ENCODE data around the gene RAB20.
"Not testable (repeated sequence)": the region's sequence is repeated elsewhere in the genome, so short reads cannot be mapped to it uniquely, and the experiment has no call there.

The RAB20 gene

DNA sequence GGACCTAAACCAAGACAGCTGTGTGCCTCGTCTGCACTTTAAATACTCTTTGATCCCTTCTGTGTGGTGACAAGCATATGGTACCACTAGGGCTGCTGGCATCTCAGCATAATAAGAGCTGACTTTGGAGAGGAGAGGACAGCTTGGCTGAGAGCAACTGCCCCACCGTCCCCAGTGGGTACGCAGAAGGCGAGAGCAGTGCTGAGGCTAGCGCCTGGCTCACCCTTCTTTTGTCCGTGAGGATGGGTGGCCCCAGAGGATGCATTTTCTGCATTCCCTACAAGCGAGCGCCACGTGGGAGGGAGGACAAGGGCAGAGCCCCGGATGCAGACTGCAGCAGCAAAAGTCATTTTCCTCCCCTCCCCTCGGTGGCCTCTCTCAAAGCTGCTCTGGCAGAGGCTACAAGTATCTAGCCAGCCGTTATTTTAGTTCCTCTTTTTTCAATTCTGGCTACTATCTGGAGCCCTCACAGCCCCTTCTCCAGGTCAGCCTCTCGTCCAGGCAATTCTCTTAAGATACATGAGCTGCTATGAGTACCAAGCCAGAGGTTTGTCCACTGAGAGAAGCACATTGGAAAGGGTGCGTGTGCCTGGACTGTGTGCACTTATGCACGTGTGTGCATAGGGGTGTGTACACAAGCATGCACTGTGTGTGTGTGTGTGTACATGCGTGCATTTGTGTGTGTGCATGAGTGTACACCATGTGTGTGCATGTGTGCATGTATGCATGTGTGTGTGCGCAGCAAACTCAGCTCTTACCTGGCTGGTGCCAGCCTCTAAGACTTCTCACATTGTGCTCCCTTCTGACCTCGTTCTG, 51.3 kb downstream of the RAB20 start:
- no peak for DNase-seq (ENCODE audit: low read depth)

DNA sequence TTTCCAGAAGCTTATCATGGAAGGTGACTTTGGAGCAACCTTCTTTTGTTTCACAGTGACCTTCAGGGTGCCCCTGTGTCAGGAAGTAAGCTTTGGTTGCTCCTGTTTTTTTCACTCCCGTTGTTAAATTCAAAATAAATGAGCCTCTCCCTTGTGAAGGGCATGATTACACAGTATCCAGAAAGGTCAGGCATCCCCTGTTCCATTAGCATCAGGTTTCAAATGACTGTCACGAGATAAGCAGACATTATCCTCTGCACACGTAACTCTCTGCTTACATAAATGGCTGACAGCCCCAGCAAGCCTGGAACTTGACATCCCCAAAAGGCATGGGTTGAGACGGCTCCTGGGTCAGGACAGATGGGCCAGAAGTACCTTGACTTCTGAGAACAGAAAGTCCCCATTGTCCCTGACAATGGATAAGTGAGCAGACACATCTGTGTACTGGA, 52.0 kb downstream of the RAB20 start:
- no peak for DNase-seq (ENCODE audit: low read depth)

DNA sequence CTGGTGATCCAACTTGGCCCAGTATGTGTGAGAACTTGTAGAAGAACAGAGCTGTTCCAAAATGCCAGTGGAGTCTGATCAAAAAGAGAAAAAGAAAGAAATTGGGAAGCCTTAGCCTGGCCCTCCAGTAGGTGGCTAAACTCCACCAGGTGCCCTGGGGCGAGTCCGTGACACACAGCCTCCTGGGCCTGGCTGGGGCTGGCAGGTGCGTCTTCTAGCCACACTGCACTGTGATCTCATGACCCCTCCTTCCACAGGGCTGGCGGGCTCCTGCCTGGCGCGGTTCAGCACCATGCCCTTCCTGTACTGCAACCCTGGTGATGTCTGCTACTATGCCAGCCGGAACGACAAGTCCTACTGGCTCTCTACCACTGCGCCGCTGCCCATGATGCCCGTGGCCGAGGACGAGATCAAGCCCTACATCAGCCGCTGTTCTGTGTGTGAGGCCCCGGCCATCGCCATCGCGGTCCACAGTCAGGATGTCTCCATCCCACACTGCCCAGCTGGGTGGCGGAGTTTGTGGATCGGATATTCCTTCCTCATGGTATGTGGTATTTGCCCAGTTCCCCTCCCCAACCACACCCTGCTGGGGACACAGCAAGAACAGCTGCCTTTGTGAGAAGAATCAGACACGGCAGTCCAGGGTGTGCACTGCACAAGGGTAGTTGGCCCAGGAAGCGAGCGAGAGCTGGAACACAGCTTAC, 53.7 kb downstream of the RAB20 start:
- no peak for DNase-seq (ENCODE audit: low read depth)

DNA sequence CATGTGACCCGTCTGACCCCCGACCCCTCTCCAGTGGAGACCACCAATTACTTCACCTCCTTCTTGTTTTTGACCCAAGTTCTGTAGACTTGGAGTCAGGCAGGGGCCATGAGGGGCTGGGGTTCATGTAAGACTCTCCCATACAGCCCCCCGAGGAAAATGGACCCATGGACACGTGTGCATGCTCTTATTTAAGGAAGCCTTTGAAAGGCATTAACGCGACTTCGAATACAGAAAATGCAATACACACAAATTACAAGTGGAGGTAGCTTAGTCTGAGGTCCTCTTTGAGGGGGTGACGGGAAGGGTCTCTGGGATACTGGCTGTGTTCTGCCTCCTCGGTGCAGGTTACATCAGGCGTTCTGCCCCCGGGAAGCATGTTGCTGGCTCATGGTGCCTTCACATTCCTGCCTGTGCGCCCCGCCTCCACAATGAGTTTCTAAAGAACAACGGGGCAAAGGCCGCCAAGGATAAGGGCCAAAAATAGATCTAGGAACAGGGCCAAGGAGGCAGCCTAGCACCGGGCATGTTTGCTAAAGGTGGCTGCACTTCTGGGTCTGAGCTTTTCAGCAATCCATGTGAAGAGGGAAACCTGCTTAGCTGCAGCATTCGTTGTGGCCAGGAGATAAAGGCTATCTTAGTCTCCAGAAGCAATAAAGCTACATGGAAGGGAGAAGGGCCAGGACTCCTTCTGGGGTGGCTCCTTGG, 54.5 kb downstream of the RAB20 start:
- peak; percentile 27 for DNase-seq (ENCODE audit: low read depth)

DNA sequence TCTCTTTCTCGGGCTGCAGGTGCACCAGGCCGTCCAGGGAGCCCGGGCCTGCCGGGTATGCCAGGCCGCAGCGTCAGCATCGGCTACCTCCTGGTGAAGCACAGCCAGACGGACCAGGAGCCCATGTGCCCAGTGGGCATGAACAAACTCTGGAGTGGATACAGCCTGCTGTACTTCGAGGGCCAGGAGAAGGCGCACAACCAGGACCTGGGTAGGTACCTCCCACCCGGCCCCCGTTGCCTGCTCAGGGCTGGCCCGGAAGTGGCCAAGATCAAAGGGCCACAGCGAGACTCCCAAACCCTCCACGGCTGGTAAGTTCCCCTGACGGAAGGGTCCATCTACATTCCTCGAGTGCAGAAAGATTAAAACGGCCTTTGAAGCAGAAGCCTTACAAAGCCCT, 55.1 kb downstream of the RAB20 start:
- DNase-seq (ENCODE audit: low read depth): no peak

DNA sequence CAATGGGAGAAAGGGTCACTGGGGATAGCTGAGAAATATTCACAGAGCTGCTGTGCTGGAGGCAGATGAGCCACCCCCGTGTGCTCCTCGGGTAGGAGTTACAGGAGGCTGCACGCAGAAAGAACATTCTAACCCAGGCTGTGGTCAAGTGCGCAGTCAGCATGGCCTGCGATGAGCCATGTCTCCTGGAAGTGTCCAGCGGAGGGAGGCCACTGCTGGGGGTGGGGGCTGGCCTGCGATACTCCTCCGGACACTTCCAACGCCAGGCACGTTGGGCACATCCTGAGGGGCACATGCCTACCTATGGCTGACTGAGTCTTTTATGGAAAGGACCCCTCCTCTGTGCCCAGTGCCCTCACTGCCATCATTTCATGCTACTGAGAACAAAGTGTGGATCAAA, 55.9 kb downstream of the RAB20 start:
- no peak for DNase-seq (ENCODE audit: low read depth)

DNA sequence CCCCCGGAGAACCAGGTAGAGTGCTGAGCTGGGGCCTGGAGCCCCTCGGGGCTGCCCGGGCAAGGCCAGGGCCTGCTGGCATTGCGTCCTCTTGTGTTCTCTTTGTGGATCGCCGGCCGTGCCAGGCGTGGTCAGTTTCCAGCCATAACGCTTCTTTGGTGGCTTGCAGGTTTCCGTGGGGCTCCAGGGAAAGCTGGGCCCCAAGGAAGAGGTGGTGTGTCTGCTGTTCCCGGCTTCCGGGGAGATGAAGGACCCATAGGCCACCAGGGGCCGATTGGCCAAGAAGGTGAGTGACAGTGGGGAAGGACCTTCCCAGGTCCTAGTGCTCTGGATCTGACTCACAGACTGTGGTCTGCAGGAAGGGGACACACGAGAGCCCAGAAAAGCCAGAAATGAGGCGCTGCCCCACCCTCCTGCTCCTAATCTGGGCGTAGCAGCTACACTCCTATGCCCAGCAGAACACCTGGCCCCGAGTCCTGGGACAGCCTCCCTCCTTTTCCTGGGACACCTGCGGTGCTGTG, 57.5 kb downstream of the RAB20 start:
- no peak for DNase-seq (ENCODE audit: low read depth)

DNA sequence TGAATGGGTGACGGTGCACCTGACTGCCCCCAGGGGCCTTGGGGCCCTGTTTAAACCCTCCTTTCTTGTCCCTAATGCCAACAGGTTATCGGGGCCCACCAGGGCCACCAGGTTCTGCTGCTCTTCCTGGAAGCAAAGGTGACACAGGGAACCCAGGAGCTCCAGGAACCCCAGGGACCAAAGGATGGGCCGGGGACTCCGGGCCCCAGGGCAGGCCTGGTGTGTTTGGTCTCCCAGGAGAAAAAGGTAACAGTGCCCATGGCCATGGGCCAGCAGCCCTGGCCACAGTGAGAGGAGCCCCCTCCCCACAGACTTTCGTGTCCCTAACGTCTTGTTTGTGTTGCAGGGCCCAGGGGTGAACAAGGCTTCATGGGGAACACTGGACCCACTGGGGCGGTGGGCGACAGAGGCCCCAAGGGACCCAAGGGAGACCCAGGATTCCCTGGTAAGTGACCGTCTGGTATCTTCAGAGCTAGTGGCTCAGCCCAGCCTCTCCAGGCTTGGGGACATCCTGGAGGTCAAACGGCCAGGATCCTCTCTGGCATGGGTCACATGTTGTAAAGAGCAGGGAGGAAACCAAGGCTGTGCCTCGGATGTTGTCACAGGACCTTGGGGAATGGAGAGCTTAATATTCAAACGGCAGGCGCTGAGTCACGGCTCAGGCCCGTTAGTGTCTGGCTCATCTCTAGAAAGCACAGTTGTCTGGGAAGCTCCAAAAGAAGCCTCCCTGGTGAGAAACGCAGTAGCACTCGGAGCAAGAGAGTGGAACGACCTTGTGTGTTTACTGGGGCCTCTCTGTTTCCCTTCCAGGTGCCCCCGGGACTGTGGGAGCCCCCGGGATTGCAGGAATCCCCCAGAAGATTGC, 58.3 kb downstream of the RAB20 start:
- DNase-seq (ENCODE audit: low read depth): no peak

DNA sequence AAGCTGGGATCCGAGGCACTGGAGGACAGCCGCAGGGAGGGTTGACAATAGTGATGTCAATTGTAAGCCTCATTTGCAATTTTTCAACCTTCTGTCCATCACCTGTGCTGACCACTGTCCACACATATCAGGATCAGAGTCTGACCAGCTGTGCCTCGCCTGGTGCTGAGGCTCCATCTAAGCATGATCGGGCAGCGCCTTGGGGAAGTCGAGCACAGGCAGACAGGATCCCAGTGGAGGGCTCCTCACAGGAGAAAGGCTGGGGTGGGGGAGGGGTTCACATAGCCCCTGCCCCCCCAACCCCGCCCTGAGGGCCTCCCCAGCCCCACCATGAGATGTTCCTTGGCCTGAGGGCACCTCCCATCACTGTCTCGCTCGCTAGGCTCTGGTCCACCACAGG, 60.3 kb downstream of the RAB20 start:
- no peak for DNase-seq (ENCODE audit: low read depth)

DNA sequence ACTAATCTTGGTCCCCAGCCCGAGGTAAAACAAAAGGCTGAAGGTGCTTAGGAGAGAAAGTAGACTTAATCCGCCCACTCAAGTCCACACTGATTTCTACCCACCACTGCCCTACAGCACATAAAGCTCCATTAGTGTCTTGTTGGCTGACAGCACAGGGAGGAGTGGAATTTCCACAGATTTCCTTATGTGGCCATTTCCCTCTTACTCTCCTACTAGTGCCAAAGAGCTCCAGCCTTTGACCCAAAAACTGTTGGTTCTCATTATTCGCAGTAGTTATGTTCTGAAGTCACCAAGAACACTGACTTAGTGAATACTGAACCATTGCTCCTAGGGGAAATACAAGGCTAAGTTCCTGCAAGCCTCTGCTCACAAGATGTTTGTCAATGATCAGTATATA, 61.2 kb downstream of the RAB20 start:
- DNase-seq (ENCODE audit: low read depth): peak; percentile 29

DNA sequence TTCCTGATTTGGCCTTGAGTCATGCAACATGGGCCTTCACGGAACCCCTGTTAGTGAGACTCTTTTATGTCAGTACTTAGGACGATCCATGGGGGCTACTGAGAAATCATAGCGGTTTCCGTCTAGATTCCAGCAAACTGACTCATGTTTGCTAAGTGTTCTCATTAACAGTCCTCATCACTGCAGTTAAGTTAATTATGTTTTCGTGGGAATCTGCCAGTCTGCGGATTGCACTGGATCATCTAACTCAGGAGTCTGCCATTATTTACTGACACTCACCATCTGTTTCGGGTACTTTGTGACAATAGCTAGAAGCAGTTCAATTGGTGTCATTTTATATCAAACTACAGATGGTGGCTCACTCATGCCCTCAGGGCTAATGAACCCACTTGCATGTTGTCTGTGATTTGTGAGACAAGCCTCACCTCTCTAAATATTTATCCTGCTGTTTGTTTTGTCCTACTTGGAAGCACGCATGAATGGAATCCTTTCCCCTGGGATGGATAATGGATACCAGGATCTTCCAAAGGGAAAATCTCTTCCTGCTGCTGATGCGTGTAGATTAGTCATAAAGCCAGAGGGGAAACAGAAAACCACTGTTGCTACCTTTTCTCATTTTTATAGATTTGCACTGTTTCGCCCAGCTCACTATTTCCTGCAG, 61.8 kb downstream of the RAB20 start:
- peak; percentile 76 for DNase-seq (ENCODE audit: low read depth)

DNA sequence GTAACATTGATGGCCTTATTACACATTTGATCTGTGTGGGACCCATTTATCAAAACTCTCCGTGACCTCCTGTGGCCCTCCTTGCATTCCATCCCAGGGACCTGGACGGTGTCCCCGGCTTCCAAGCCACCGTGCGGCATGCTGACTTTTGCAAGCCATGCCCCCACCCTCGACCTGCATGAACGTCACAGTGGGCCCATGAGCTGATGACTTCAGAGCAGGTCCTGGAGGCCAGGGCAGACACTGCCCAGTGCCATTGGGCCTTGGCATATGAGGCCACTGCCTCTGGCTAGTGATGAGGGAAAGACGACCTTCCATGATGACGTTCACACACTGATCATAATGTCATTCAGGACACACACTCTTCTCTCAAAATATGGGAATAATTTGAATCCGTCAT, 62.8 kb downstream of the RAB20 start:
- no peak for DNase-seq (ENCODE audit: low read depth)

DNA sequence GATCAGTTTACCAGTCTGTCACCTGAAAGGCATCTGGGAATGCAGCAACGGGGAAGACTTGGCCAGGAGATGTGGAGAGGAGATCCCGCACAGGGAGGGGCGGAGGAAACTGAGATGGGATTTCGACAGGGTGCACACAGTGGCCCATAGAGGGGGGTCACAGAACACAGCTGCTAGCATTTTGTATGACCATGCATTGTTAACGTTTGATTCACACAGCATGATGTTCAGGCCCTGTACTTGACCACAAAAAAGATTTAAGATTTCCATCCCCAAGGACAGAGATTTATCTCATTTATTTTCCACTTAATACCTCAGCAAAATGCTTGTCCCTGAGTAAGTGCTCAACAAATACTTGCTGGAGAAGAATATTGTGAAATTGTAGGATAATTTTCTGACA, 63.2 kb downstream of the RAB20 start:
- no peak for DNase-seq (ENCODE audit: low read depth)

DNA sequence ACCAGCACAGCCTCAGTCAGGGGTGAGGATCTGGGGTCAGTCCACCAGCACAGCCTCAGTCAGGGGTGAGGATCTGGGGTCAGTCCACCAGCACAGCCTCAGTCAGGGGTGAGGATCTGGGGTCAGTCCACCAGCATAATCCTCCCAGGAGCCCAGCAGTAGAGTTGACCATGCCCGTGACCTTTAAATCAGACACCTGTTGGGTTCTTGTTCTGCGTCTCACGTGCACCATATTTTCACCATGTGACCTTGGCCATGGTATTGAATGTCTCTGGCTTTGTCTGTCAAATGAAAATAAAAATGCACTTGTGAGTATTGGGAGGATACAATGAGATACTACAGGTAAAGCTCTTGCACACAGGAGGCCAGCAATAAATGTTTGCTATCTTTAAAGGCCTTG, 63.6 kb downstream of the RAB20 start:
- DNase-seq (ENCODE audit: low read depth): not testable (repeated sequence)

DNA sequence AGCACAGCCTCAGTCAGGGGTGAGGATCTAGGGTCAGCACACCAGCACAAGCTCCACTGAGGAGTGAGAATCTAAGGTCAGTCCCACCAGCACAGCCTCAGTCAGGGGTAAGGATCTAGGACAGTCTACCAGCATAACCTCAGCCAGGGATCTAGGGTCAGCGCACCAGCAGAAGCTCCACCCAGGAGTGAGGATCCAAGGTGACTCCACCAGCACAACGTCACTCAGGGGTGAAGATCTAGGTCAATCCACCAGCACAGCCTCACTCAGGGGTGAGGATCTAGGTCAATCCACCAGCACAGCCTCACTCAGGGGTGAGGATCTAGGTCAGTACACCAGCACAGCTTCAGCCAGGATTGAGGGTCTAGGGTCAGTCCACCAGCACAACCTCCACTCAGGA, 64.5 kb downstream of the RAB20 start:
- DNase-seq (ENCODE audit: low read depth): no peak

DNA sequence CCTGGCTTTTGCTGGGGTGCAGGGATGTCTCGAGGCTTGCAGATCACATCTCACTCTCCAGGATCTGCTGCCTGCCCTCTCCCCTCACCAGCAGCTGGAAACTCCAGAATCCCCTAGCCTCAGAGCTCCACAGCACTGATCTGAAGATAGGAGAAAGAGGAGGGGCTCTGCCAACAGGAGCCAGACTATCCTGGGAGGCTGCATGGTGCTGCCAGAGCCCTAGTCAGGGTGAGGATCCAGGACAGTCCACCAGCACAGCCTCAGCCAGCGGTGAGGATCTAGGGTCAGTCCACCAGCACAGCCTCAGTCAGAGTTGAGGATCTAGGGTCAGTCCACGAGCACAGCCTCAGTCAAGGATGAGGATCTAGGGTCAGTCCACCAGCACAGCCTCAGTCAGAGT, 65.2 kb downstream of the RAB20 start:
- DNase-seq (ENCODE audit: low read depth): no peak

DNA sequence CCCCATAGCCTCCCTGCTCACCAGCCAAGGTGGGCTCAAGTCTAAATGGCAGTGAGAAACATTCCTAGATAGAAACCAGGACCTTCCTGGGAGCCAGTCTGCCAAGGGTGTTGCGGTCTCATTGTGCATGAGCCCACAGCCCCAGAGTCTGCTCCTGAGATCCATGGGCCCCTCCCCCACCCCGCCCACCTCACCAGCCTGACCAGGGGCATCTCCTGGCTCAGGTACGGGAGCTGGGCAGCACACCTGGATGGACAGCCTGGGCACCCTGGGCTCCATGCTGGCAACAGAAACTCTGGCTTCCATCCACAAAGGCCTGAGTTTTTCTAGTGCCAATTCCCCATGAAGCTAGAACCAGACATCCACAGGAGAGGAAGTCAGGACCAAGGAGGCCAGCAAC, 65.6 kb downstream of the RAB20 start:
- no peak for DNase-seq (ENCODE audit: low read depth)

DNA sequence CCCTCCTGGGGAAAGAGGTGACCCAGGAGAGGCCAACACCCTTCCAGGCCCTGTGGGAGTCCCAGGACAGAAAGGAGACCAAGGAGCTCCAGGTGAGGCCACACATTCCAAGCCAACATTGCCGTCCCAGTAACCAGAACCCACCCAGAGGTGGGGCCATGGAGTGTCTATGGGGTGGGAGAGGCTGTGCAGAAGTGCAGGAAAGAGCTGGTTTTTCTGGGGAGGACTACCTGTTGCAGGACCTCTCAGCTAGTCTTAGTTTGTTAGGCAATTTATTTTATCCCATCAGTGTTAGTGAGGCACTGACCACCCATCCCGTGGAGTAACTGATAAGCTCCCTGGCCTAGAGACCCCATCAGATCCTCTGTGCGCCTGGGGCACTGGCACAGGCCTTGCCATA, 66.1 kb downstream of the RAB20 start:
- no peak for DNase-seq (ENCODE audit: low read depth)

DNA sequence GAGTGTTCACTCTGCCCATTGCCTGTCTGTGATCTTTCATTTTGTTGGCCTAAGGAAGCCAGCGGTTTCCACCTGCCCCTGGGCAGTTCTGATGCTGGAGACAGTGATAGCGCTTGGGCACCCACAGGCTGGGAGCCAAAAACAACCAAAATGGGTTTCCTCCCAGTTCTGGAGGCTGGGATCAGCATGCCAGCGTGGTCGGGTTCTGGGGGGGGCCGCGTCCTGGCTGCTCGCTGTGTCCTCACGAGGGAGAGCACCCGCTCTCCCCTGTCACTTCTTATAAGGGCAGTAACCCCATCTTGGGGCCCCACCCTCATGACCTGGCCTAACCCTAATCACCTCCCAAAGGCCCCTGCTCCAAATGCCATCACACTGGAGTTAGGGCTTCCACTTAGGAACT, 67.9 kb downstream of the RAB20 start:
- no peak for DNase-seq (ENCODE audit: low read depth)

DNA sequence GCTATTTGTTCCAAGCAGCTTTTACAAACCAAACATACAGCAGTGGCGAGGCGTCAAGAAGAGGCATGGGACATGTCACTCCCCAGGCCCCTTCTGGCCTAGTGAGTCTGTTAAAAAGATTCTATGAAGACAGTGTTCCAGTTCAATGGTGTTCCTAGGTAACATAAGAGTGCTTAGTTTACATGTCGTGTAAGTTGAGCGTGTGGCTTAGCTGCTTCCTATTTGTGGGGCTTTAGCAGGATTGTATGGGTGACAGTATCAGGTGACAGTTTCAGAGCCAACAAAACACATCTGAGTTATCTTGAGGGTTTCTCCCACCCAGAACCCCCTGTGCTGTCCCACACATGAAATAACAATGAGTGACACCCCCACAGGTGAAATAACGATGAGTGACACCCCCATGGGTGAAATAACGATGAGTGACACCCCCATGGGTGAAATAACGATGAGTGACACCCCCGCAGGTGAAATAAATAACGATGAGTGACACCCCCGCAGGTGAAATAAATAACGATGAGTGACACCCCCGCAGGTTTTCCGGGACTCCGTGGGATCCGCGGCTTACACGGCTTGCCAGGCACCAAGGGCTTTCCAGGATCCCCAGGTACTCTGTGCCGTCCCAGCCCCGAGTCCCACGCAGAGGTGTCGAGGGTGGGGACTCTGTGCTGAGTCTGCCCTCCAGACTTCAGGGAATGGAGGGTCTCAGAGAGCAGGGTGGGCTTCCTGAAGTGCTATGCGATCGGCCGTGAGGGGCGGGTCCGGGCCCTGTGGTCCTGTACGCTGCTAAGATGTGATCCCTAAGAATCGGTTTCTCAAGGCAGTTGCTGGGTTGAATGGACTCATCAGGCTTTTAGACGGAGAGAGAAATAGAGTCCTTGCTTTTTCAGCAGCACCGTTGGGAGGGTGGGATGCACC, 68.6 kb downstream of the RAB20 start:
- no peak for DNase-seq (ENCODE audit: low read depth)
